Stimulated activated CD4-positive, alpha-beta T cell treated with anti-CD3 and anti-CD28 coated beads, Interleukin-1b, Interleukin-23, amount 100 ng/mL, for 4 hours (primary cell): ENCODE results near the gene FHOD3.
"Not testable (repeated sequence)": the region's sequence is repeated elsewhere in the genome, so short reads cannot be mapped to it uniquely, and the experiment has no call there.

Source experiments
- DNase-seq, 2 donors: peaks; one replicate each; pipeline ENCODE4 v3.0.0-alpha.2; 2020; ENCODE audit warnings: low read depth in 2 of 2

FHOD3 gene

DNA sequence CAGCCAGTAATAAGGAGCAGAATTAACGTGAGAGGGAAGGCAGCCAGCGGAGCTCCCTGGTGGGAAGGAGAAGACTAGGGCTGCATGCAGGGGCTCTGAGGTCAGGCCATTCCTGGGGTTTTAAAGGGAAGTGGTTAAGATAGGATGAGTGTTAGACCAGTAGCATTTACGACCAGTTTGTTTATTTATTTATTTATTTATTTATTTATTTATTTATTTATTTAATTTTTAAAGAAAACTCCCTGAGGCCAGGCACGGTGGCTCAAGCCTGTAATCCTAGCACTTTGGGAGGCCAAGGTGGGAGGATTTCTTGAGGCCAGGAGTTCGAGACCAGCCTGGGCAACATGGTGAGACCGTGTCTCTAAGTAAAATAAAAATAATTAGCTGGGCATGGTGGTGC is 152.8 kb downstream of the FHOD3 start:
- no peak for DNase-seq

DNA sequence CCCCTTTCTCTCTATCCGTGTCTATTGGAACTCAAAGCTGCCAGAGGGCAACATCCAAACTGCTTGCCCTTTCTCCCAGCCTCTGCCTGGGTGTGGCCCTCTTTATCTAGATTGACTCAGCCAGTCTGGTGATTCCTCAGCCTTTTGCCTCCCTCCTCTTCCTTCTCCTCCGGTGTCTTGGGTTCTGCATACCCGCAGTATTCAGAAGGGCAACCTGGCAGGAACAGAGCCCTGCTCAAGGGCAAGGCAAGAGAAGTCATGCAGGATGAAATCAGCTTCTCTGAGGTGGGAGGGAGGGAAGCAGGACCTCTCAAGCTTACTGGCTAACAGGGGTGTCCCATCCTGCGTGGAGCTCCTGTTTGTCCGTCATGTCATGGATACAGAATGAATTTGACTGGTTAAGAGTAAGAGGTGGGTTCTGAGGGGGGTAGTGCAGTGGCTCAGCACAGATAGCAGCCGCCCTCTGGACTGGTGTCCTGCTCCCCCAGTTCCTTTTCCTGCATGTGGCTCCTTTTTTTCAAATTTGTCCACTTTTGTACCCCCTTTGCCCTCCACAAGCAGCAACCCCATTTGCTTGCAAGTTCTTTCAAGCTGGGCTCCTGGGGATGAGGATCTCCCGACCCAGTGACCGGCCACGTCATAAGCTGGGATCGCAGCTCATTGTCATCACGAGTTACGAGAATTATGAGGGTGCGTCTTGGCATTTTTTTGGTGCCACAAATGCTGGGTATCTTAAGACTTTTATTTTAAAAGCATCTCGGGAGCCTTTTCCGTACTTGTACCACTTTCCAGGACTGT is 154.1 kb downstream of the FHOD3 start:
- DNase-seq: no peak

DNA sequence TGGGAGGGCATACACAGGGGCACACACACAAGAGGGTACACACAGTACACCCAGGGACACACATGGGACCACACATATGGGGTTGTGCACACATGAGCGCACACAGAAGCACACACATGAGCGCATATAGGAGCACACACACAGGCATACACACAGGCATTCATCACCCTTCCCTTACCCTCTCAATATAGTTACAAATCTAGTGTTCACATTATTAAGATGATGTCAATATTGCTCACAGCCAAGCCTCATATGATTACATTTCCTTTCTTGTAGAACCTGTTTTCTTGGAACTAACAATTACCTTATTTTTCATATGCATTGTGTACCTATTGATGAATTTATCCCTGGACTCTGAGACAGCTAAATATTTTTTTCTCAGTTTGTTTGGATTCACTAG is 156.7 kb downstream of the FHOD3 start:
- DNase-seq: no peak

DNA sequence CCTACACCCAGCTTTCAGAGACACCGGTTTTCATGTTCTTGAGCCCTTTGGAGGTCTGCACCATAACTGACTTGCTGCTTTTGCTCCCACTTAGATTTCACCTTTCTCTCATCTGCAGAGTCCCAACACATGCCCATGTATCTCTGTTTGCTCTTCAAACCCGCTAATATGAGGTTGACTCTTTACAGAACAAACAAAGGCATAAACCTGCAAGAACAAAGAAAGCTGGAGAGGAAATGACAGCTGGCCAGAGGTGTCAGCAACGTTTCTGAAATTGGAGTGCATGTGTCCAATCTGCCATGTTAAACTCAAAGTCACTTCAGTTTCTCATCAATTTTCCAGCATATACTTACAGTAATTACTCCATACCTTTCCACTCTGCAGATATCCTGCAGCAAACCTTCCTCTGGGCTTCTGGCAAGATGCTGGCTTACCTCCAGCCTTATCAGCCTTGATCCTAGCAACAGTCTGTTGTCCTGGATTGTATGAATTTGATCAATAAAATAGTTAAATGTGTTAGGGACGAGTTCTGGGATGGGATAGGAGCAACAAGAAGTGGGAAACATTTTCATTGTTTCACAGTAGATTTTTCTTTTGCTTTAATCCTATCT is 157.4 kb downstream of the FHOD3 start:
- DNase-seq: no peak

DNA sequence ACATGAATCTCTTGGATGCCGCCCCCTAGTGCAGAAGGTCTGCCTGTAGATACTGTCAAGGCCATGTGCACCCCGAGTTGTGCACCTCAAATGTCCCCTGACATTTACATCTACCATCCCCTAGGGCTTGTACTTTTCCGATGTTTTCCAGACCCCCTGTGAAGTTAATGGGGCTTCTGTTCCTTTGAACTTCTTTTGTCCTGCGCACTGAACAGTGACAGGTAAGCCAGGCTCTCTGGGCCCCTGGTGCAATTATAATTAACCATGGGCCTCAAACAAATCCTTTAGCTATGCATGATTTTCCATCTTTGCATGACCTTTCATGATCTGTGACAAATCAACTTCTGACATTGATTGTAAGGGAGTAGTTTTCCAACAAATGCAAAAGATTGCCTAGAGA is 158.4 kb downstream of the FHOD3 start:
- no peak for DNase-seq

DNA sequence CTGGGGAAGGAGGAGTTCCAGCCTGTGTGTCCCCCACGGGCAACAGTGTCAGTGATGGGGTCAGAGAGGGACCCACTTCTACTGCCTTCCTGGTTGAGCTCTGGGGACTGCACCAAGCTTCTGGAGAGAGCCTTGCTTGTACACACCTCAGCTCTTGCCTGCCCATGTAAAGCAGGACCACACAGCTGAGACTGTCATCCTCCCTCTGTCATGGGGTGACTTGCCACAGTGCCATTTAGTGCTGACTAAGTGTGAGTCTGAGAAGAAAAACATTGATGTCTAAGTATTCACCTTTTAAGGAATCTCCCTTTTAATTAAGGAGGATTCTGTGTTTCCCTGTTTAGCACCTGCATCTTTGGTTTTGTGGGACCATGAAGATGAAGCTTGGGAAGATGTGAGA is 159.1 kb downstream of the FHOD3 start:
- DNase-seq: no peak

DNA sequence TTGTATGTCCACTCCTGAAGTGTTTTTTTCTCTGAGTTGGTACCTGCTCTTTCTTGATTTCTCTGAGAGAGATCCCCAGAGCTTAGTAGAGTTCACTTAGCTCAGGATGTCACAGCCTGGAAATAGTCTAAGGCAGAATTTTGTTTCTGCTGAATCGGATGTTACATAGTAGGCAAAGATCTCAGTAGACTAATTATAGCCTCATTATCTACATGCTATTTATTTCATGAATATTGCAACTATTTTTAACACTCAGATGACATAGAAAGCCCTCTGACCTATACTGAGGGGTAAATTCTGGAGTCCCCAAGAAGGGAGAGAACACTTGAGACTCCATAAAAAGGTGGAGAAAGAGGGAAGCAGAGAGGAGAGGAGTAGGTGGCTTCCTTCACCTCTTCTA is 160.2 kb downstream of the FHOD3 start:
- DNase-seq: no peak

DNA sequence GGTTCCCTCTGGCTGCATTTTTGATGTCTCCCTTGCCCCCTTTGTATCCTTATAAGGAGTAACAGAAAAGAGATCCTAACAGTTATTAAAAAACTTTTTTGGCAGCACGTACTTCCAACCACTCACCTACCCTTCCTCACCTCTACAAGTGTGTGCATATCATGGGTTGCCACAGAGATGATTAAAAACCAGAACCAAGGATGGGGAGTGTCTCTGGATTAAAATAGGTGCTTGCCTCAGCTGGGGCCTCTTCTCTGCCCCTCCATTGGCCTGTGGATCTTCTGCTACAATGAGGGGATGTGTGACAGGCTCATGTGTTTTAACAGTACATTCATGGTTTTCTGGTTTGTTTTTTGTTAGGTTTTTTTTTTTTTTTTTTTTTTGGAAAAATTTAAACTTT is 160.8 kb downstream of the FHOD3 start:
- DNase-seq: no peak

DNA sequence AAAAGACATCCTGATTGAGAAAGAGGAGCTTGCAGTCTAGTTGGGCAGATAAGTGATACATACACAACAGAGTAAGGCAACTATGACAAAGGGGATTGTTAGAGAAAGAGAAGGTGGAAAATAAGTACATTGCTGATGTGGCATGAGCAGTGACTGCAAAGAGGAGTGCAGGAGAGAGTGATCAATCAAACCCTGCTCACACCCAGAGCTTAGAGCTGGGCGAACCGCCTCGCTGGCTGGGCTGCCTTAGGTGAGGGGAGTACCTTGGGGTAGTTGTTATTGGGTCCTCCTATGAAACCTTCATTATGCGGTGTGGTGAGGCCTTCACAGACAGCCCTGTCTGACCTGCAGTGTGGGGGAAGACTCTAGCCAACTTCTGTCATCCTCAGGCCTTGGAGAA is 161.7 kb downstream of the FHOD3 start:
- DNase-seq: no peak

DNA sequence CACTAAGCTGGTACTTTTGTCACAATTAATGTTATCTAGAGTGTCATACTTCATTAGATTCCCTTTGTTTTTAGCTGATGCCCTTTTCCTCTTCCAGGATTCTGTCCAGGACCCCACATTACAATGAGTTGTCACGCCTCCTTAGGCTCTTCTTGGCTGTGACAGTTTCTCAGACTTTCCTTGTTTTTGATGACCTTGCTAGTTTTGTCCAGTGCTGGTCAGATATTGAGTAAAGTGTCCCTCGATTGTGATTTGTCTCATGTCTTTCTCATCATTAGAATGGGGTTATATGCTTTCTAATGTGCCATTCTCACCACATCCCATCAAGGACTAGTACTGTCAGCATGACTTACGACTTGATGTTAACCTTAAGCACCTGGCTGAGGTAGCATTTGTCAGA is 162.3 kb downstream of the FHOD3 start:
- DNase-seq: no peak

DNA sequence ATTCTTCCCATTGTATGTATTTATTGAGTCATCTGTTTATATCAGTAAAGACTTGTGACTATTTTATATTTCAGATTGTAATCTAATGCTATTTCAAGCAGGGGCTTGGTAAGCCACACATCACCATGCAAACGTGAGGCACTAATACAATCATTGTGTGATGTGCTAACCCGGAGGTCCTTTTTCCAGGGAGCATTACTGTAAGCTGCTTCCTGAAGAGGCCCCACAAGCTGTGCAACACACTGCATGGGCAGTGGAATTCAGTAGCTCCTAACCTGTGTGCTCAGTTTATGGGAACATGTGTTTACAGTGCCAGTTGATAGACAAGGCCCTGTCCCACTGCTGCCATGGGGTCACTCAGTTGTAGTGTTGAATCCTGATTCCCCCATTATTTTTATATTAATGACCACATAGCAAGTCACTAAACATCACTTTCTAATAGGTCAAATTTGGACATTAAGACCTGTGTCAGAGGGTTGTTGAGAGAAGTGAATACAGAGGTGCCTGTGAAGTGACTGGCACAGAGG is 162.9 kb downstream of the FHOD3 start:
- DNase-seq: no peak

DNA sequence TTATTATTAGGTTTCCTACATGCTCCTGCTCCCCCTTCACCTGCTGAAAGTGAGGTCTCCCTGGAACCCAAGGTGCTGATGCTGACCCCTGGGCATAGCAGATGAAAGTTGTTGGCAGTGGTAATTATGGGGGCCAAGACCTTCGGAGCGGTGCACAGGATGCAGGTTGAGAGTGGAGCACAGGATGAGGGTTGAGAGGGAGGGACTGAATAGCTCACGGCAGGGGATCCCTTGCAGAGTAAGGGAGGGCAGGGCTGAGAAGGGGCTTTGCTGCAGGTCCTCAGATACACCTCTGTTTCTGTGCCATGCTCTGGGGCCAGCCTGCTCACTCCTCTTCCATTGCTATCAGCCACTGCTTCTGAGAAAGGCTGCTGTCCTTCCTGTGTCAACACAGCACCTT is 163.3 kb downstream of the FHOD3 start:
- DNase-seq: no peak

DNA sequence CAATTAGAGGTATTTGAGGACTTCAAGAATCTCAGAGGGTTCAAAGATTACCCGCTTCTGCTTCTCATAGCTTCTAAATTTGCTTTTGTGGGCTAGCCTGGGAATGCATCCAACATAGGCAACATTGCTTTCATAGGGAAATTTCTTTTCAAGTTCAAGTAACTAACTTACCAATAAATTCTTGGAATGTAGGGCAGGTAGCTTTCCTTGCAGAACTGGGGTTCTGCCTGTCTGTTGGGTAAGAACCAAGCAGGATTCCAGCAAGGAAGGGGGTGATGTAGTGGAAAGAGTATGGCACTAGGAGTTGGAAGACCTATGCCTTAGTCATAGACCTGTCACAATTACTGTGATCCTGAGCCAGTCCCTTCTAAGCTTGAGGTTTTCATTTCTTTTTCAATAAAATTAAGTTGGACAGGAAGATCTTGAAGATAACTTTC is 164.1 kb downstream of the FHOD3 start:
- no peak for DNase-seq

DNA sequence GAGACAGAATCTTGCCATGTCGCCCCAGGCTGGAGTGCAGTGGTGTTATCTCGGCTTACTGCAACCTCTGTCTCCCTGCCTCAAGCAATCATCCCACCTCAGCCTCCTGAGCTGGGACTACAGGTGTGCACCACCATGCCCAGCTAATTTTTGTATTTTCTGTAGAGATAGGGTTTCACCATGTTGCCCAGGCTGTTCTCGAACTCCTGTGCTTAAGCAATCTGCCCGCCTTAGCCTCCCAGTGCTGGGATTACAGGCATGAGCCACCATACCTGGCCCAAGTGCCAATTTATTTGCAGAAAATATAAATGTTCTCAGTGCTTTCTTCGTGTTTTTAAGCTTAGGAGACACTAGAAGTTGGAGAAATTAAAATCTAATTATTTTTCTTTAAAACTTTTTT is 166.0 kb downstream of the FHOD3 start:
- DNase-seq: not testable (repeated sequence)

DNA sequence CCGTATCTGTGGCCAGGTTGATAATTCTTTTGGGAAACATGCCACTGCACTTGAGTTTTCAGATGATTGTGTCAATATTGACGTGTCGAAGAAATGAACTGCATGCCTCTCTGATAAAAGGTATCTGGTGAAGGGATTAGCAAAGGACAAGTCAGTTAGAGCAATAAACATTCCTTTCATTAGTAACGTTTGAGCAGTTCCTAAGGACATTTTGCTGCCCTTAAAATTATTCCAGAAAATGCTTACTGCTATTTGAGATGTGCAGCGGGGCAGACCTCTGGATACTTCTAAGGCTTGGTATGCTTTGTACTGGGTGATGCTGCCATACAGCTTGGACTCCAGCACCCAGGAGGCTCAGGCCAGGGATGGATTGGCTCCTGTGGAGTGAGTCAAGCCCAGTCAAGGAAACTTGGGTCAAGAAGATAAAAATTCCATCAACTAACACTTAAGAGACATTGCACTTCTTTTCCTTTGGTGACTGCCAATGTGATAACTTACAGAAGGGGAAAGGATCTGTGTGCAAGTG is 166.7 kb downstream of the FHOD3 start:
- DNase-seq: no peak

DNA sequence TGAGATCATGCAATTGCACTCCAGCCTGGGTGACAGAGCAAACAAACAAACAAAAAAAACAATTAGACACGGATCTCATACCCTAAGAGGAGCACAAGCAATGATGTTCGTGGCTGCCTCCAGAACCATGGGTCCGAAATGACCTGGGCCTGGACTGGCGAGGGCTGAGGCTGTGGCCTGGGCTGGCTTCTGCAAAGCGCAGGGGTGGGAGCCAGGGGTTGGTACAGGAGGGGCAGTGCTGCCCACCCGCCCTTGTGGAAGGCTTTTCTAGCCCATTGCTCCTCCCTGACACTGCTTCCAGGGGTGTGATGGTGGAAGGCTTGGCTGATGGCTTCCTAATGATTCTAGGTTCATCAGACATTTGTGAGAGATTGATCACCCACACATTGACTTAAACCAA is 167.8 kb downstream of the FHOD3 start:
- no peak for DNase-seq

DNA sequence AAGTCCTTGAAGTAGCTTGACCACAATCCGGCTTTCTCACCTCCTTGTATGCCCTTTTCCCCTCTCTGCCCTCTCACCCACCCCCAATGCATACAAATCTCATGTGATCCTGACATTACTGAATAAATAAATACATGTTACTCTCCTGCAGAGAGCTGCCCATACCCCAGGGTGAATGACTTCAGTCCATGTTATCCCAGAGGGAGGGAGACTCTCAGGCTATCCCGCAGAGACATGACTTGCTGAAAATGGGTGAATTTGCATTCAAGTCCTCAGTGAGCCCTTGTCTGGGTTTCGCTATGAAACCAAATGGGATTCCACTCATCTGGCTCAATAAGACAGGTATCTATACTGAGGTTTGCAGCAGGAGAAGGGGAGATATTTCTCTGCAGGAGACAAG is 168.5 kb downstream of the FHOD3 start:
- DNase-seq: no peak

DNA sequence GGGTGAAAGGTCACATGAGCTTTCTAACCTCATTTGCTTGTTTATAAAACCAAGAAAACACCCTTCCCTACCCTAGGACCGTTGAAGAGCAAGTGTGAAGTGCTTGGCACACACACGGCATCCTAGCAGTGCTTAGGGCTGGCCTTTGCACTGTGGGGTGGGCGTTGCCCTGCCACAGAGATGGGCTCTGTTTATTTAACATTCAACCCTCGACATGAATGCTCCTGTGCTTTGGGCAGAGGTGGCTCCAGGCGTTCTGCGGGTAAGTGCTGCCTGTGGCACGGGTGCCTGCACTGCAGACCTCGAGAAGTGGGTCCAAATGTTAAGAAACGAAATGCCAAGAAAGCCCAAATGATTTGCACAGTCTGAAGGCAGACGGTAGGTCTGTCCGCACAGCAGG is 170.1 kb downstream of the FHOD3 start:
- no peak for DNase-seq

DNA sequence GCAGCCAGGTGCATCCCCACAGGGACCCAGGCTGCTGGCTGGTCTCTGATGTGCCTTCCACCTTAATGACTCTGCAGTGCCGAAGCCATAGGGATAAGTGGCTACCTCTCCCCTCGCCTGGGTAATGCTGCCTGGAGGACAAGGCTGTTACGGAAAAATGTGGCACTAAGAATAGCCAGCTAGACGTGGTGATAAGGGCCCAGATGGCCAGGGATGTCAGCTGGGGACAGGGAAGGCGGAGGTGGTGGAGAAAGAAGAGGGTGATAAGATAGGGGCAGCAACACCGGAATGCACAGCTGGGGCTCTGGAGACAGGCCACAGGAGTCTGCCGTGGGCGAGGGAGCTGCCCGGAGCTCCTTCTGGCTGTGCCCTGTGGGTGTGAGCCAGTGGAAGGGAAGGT is 170.6 kb downstream of the FHOD3 start:
- no peak for DNase-seq

DNA sequence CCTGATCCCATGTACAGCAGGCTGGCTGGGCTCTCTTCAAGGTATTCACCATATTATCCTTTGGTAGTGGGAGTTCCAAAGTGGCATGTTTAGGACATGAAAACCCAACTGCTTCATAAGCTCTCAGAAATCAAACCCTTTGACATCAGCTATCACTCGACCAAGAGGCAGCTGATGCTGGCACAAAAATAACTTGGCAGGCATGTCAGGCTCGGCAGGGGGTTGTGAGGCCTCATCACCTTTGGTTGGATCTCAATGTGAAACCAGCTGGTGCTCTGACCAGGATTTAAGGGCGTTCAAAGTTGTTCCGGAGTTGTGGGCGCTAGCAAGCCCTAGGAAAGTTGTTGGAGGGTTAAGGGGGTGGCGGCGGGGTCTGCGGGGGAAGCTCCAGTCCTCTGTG is 171.9 kb downstream of the FHOD3 start:
- DNase-seq: no peak

DNA sequence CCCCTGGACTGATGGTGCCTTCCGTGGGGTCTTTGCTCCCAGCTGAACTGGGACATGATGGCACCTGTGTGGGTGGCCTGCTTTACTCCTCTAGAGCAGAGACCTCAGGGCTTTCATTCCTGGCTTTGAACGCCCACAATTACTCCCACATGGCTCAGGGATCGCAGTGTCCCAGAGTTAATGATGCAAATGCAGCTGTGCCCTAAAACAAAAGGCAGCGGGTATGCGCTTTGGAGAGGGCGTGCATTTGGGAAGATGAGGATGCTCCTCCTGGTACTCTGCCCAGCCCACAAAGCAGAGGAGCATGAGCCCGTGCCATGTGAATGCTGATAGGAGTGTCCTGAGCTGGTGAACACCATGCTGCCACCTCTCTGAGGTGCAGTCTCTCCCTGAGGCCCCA is 173.4 kb downstream of the FHOD3 start:
- no peak for DNase-seq

DNA sequence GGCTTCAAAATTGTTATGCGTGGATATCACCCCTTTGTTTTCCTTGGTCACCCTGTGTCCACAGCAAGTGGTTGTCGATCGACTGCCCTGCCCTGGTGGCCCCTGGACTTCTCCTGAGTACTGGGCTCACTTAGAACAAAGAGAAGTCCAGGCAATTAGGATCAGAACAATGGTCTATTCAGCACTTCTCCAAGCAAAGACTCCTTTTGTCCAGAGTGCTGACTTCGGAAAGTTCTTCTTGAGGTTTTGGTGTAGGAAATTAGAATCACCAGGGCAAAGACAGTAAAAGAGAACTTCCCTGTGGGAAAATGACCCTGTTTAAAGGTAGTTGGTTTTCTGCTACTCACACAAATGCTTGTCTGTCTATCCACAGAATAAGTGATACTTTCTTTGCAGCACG is 173.9 kb downstream of the FHOD3 start:
- no peak for DNase-seq

DNA sequence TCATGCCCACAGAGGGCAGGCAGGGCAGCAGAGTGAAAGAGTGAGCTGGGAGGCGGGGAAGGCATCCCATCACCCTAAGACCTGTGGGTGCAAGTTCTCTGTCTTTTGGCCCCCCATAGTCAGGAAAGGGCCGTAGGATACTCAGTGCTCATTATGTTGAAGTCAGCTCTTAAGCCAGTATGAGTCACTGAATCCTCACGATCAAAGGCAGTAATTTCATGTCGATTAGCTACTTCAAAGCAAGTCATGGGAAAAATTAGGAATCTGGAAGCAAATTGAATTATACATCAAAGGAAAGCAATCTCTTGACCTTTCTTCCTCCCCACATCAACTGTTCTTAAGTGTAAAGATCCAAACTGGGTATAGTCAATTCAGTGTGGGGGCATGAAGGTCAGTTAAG is 178.9 kb downstream of the FHOD3 start:
- no peak for DNase-seq
